Measurements from ENCODE around the gene HERC2.

Gene HERC2

DNA sequence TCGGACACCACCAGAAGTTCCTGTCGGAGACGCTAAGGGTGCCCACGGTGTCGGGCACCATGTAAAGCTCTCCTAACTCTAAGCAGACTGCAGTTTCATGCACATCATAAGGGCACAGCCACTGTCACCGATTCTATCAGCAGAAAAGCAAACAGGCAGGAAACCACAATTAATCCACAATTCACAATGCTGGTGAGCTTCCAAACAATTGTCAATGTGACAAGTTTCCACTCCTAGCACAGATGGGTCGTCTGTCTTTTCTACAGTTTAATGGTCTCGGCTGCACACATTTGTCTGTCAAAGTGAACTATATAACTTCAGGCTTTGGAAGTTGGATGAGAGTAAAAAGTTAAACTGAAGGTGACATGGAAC is 214.1 kb downstream of the HERC2 start:
- TF ChIP-seq, protein P1, sequence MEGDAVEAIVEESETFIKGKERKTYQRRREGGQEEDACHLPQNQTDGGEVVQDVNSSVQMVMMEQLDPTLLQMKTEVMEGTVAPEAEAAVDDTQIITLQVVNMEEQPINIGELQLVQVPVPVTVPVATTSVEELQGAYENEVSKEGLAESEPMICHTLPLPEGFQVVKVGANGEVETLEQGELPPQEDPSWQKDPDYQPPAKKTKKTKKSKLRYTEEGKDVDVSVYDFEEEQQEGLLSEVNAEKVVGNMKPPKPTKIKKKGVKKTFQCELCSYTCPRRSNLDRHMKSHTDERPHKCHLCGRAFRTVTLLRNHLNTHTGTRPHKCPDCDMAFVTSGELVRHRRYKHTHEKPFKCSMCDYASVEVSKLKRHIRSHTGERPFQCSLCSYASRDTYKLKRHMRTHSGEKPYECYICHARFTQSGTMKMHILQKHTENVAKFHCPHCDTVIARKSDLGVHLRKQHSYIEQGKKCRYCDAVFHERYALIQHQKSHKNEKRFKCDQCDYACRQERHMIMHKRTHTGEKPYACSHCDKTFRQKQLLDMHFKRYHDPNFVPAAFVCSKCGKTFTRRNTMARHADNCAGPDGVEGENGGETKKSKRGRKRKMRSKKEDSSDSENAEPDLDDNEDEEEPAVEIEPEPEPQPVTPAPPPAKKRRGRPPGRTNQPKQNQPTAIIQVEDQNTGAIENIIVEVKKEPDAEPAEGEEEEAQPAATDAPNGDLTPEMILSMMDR (IDR thresholded peaks at IDR 0.05): no peak
- no peak for DNase-seq (ENCODE audit: low spot score)
- Histone ChIP-seq H3K27ac (peak overlapping the region; percentile 70 to 86), H3K4me3 (peak overlapping the region; percentile 71)

DNA sequence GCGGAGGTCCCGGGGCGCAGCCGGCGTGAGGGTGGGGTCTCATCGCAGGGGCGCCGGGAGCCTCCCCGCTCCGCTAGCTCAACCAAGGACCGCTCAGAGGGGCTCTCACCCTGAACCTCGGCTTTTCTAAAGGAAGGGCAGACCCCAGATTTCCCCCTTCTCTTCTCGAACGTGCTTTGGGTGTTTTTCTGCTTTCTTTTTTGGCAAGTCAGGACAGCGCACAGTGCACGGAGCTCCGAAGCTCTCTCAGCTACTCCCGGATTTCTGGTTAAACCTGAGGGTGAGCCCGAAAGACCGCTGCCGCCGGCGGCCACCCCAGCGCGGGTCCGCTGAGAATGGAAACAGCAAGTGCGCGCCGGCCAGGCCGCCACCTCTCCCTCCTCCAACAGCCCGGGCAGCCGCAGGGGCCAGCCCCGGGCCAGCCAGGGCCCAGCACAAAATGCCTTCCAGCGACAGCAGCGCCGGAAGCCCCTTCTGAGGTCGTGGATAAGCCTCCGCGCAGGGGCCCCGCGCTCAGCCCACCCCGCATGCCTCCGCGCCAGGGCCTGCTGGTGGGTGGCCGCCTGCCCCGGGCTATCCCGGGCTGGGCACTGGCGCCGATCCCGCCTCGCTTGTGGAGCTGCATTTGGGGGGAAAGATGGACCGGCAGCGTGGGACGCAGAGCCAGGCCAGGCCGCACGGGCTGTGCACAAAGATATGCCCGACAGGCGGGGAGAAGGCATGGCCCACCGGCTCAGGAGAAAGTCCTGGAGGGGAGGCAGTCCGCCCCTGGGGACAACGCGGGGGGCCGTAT is 214.7 kb downstream of the HERC2 start:
- peak overlapping the region; percentile 71 for H3K4me3 ChIP-seq
- peak overlapping the region; percentile 70 to 86 for H3K27ac ChIP-seq
- TF ChIP-seq, protein P1 (IDR thresholded peaks at IDR 0.05): no peak
- DNase-seq (ENCODE audit: low spot score): peak; percentile 74

DNA sequence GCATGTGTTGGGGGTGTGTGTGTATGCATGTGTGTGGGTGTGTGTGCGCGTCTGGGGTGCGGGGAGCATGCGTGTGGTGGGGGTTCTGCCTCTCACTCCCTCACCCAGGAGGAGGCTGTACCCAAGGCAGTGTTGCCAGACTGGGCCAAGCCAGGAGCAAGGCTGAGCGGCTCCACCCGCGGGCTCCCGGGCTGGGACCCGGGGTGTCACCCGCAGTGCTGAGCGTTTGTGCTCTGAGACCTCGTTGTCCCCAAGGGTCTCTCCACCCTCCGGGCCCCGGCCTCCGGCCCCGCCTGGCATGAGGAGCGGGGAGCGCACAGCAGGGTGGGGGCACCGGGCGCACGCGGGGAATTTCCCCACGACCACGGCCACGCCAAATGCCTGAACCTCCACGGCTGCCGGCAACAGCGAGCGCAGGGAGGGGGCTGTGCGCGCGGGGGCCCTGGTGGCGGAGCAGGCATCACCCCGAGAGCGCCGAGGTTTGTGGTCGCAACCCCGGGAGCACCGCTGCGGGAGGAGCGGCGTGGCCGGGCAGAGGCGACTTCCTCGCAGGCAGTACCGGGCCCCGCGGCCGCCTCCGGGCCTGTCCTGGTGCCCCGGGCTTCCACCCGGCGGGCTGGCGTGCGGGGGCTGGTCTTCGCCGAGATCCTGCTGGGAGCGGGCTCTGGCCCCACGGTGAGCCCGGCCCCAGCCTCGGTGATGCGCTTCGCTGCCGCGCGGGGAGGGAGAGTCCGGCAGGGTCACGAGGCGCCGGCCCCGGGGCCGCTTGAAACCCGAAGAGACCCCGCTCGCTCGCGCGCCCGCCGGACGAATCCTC is 215.5 kb downstream of the HERC2 start:
- TF ChIP-seq, protein P1 (IDR thresholded peaks at IDR 0.05): no peak
- Histone ChIP-seq H3K27ac (peak overlapping the region; percentile 70 to 86), H3K4me3 (peak overlapping the region; percentile 71)
- DNase-seq (ENCODE audit: low spot score): peak; percentile 74

DNA sequence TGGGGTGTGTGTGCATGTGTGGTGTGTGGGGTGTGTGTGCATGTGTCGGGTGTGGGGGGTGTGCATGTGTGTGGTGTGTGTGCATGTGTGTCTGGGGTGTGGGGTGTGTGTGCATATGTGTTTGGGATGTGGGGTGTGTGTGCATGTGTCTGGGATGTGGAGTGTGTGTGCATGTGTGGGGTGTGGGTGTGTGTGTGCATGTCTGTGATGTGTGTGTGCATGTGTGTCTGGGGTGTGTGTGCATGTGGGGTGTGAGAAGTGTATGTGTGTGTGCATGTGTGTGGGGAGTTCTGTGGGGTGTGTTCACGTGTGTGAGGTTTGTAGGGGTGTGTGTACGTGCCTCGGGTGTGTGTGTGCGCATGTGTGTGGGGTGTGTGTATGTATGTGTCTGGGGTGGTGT is 216.2 kb downstream of the HERC2 start:
- no peak for DNase-seq (ENCODE audit: low spot score)
- TF ChIP-seq, protein P1 (IDR thresholded peaks at IDR 0.05): no peak
- no peak overlapping the region for H3K27ac ChIP-seq
- no peak overlapping the region for H3K4me3 ChIP-seq

DNA sequence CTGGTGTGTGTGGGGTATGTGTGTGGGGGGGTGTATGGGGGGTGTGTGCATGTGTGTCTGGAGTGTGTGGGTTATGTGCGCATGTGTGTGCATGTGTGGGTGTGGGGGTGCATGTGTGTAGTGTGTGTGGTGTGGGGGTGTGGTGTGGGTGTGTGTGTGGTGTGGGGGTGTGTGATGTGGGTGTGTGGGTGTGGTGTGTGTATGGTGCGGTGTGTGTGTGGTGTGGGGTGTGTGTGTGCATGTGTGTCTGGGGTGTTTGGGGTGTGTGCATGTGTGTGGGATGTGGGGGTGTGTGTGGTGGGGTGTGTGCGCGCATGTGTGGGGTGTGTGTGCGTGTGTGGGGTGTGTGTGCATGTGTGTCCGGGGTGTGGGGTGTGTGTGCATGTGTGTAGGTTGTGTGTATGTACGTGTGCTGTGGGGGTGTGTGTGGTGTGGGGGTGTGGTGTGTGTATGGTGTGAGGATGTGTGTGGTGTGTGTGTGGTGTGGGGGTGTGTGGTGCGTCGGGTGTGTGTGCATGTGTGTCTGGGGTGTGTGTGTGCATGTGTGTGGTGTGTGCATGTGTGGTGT is 216.7 kb downstream of the HERC2 start:
- DNase-seq (ENCODE audit: low spot score): peak; percentile 50
- H3K4me3 ChIP-seq: no peak overlapping the region
- TF ChIP-seq, protein P1 (IDR thresholded peaks at IDR 0.05): no peak
- H3K27ac ChIP-seq: no peak overlapping the region

DNA sequence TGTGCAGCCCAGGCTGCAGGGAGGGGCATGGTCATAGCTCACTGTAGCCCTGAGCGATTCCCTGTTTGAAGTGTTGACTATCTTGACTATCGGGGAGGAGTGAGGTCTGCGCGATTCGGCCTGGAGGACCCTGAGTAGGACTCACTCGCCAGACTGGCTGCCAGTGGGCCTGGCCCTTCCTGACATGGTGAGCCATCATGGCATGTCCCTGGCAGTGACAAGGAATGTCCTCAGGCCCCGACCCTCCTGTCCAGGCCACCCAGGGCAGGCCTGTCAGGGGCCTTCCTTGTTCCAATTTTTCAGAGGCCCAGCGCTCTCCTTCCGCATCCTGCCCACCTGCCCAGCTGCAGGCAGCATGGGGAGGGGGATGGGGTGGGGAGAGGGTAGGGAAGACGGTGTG is 217.7 kb downstream of the HERC2 start:
- Histone ChIP-seq H3K27ac (no peak overlapping the region), H3K4me3 (no peak overlapping the region)
- peak; percentile 59 for DNase-seq (ENCODE audit: low spot score)
- TF ChIP-seq, protein P1 (IDR thresholded peaks at IDR 0.05): no peak

Data from coronary artery (tissue), 2 donors.